ENCODE measurements around the gene CCDC78.
A peak's percentile ranks its signal among the peaks of the same experiment; 100 is the strongest.

The CCDC78 gene

GRCh38 chr16:726438-727290, at the start of gene CCDC78, which contains the start of gene HAGHL:
Gene CCDC78 (minus strand): TSS chr16:726443. CDS start chr16:726367, 76 bp downstream.
Gene HAGHL (plus strand): TSS chr16:727106. CDS start chr16:727510, 404 bp downstream.
- peak; percentile 87 for DNase-seq (ENCODE audit: low spot score)

- DNase-seq (ENCODE audit: low spot score), result no peak
These were observed 49.1 kb upstream of the CCDC78 start for GRCh38 chr16:775236-775796.

- DNase-seq (ENCODE audit: low spot score), result no peak
These were observed 48.1 kb upstream of the CCDC78 start for GRCh38 chr16:774086-775001.

GRCh38 chr16:772959-773358, 46.7 kb upstream of the CCDC78 start:
- no peak for DNase-seq (ENCODE audit: low spot score)

GRCh38 chr16:770411-770810, 44.2 kb upstream of the CCDC78 start:
- DNase-seq (ENCODE audit: low spot score), result no peak

- DNase-seq (ENCODE audit: low spot score), result no peak
These were observed 43.7 kb upstream of the CCDC78 start for GRCh38 chr16:769934-770333.

GRCh38 chr16:769184-769784, 43.0 kb upstream of the CCDC78 start:
- DNase-seq (ENCODE audit: low spot score), result no peak

GRCh38 chr16:768428-768827, 42.2 kb upstream of the CCDC78 start:
- DNase-seq (ENCODE audit: low spot score), result no peak

- no peak for DNase-seq (ENCODE audit: low spot score)
These were observed 41.5 kb upstream of the CCDC78 start for GRCh38 chr16:767743-768235.

GRCh38 chr16:766820-767640, 40.8 kb upstream of the CCDC78 start:
- DNase-seq (ENCODE audit: low spot score), result no peak

GRCh38 chr16:766008-766819, 40.0 kb upstream of the CCDC78 start:
- no peak for DNase-seq (ENCODE audit: low spot score)

- DNase-seq (ENCODE audit: low spot score), result no peak
These were observed 39.2 kb upstream of the CCDC78 start for GRCh38 chr16:765488-765865.

- DNase-seq (ENCODE audit: low spot score), result no peak
These were observed 38.7 kb upstream of the CCDC78 start for GRCh38 chr16:764848-765487.

- DNase-seq (ENCODE audit: low spot score), result no peak
These were observed 38.0 kb upstream of the CCDC78 start for GRCh38 chr16:764184-764750.

GRCh38 chr16:763369-764183, 37.3 kb upstream of the CCDC78 start:
- DNase-seq (ENCODE audit: low spot score), result no peak

- DNase-seq (ENCODE audit: low spot score), result no peak
These were observed 36.5 kb upstream of the CCDC78 start for GRCh38 chr16:762595-763268.

GRCh38 chr16:761625-762513, 35.6 kb upstream of the CCDC78 start:
- no peak for DNase-seq (ENCODE audit: low spot score)
